ENCODE measurements around the gene PYM1.
"Not testable (repeated sequence)": the region's sequence is repeated elsewhere in the genome, so short reads cannot be mapped to it uniquely, and the experiment has no call there.

PYM1 gene

DNA sequence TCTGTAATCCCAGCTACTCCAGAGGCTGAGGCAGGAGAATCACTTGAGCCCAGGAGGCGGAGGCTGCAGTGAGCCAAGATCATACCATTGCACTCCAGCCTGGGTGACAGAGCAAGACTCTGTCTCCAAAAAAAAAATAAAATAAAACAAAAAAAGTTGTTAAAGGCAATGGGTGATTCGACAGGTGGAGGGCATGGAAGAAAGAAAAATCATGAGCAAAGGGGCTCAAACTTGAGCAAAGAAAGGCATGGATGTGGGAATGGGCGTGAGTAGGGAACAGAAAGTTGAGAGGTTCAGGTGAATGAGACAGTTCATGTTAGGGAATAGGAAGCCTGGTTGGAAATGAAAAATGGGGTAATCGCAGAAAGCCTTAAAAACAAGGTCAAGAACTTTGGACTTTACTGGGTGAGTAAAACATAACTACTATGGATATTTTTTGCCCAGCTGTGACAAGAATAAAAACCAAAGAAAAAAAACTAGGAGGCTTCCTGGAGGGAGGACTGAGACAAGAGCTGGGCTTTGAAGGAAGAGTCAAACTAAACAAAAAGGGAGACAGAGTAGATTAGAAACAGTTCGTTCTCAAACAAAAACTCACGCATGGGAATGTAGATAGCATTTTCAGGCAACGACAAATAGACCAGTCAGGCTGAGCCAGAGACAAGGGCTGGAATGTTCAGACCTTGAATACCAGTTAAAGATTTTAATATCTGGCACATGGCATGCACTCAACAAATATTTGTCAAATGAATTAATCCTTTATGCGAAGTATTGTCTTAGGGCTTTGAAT is 18.8 kb downstream of the PYM1 start:
- DNase-seq (ENCODE audit: low read depth) = no peak

DNA sequence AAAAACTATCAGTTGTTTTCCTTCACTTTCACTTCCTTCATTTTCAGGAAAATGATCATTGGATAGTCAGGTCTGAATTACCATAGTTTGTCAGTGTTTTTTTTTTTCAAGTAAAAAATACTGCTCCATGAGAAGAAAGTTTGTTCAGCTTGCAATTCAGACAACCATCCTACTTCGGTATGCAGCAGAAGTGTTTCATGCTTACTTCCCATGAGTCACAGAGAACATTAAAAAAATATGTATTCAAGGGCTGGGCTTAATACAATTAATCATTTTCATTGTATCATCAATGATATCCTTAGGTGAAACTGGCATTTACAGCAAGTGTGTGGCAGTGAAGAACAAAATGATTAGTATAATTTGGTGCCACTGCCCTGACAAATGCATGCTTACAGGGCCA is 21.6 kb downstream of the PYM1 start:
- no peak for DNase-seq (ENCODE audit: low read depth)

DNA sequence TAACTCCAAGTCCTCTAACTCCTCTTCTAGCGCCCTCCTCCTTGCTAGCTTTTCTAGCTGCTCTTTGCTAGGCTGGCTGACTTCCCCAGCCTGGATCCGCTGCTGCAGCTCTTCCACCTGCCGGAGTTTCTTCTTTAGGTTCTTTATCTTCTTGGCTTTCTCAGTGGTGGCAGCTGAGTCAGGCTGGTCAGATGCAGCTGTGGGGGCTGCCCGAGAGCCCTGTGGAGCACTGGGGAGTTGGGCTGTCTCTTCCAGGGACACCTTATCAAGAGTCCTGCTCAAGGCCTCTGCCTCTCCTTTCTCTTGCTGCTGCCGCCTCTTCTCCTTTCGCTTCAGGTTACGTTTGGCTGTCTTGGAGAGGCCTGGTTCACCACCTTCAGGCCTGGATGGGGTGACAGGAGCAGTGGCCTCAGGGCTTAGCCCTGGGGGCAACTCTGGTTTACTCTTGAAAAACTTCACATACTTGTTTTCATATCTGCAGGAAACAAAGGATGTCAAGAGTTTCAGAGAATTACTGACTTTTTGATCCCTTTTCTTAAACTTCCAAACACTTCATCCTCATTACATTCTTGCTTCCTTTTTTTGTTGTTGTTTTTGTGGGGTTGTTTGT is 25.7 kb downstream of the PYM1 start:
- no peak for DNase-seq (ENCODE audit: low read depth)

DNA sequence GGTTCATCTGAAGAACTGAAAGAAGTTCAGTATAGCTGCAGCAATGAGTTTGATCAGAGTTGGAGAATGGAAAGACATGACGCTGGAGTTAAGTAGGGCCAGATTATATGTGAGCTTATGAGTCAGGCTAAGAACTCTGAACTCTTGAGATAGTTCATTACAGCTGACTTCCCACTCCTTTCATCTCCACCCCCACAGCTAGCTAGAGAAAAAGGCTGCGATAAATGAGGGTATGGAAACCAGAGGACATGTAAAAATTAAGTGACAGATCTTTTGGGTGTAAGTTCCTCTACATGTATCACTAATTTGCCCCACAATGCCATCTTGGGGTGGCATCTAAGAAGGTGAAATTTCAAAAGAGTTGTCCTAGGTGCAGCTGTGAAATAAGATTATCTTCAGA is 28.6 kb downstream of the PYM1 start:
- DNase-seq (ENCODE audit: low read depth) = no peak

DNA sequence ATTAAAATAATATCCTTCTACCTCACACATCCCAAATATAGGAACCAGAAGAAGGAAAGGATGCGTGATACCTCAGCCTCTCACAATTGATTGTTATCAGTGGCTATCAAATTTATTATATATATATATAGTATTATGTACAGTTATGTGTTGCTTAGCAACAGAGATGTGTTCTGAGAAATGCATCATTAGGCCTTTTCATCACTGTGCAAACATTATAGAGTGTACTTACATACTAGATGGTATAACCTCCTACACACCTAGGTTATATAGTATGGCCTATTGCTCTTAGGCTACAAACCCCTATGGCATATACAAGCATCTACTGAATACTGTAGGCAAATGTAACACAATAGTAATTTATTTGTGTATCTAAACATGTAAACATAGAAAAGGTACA is 34.0 kb downstream of the PYM1 start:
- no peak for DNase-seq (ENCODE audit: low read depth)

DNA sequence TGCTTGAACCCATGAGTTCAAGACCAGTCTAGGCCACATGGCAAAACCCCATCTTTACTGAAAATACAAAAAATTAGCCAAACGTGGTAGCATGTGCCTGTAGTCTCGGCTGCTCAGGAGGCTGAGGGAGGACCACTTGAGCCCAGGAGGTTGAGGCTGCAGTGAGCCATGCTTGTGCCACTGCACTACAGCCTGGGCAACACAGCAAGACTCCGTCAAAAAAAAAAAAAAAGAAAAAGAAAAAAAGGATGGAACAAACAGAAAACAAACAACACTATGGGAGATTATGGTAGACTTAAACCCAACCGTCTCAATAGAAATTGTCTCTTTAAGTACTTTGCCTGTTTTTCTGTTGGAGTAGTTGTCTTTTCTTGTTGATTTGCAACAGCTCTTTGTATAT is 36.4 kb downstream of the PYM1 start:
- DNase-seq (ENCODE audit: low read depth) = no peak

DNA sequence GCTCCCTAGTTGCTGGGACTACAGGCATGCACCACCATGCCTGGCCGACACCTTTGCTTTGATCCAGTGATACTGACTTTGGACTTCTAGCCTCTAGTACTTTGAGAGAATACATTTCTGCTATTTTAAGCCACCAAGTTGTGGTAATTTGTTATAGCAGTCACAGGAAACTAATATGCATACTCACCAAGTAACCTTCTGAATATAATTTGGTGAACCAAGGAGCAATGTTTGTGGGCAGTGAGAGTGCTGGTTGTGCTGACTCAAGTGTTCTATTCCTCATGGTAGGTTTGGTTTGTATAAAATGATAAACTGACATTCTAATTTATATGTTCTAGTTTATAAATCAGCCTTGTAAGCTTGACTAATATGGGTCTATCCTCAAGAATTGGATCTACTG is 42.6 kb downstream of the PYM1 start:
- DNase-seq (ENCODE audit: low read depth) = no peak

DNA sequence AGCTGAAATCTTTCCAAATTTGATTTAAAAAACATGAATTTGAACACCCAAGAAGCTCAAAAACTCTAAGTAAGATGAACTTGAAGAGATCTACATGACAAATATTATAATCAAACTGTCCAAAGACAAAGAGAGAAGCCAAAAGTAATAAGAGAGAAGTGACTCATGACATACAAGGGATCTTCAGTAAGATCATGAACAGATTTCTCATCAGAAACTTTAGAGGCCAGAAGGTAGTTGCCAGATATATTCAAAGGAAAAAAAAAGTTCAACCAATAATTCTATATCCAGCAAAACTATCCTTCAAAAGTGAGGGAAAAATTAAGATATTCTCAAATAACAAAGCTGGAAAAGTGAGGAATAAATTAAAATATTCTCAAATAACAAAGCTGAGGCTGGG is 49.9 kb downstream of the PYM1 start:
- no peak for DNase-seq (ENCODE audit: low read depth)

DNA sequence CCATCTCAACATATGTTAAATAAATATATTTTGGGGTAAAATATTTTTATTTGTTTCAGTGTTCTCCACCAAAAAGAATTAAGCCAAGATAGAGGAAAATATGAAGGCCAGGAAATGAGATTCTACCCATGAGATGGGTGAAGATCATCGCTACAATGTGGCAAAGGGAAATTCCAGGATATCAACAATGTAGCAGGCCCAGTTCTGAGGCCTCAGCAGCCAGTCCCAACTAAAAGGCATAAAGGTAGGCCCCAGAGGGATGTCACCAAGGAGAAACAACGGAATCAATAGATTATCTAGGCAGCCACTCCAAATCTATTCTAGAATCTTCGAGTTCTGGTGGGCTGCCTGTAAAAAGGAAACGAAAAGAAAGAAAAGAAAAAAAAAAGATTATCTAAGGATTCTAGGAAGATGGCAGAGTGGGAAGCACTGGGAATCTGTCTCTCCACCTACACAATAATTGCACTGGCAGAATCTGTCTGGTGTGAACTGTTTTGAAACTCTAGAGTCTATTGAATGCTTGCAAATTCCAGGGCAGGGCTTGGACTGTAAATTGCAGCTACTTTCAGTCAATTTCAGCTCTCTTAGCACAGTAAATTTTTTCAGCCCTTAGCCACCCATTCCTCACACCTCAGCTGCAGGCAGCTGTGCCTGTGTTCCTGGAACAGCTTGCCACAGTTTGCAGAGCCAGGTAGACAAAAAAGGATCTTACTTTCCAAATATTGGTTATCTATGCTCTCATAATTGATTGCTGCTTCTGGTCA is 51.8 kb downstream of the PYM1 start:
- no peak for DNase-seq (ENCODE audit: low read depth)

DNA sequence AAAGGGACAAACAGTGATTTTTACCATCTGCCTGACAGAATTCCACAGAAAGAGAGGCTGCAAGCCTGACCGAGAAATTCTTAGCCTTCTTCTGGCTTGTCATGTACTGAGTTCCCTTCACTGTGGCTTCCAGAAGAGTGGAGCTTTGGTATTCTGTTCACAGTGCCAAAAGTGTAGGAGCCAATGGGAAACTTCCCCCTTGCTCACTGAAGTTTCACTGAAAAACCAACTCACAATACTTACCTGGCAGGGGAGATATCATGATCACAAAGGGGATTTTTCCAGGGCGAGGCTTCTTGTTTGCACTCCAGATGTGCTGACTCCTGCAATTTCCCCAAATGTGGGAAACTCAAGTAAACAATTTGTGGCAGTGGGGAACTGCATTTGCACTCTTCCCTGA is 53.3 kb downstream of the PYM1 start:
- no peak for DNase-seq (ENCODE audit: low read depth)

DNA sequence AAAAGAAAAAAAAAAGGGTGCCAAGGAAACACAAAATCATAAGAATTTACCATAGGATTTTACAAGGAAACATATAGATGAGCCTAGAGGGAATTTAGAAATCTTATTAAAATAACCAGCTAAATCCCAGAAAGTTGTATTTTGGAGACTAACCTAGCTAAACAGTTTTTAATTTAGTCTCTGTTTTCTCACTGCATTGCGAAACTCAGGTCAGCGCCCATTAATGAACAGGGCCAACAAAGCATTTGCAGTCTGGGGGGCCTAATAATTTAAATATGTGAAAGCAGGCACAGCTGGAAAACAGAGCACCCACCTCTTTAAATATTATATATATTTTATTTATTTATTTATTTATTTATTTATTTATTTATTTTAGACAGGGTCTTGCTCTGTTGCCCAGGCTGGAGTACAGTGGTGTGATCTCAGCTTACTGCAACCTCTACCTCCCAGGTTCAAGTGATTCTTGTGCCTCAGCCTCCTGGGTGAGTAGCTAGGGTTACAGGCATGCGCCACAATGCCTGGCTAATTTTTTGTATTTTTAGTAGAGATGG is 61.2 kb downstream of the PYM1 start:
- not testable (repeated sequence) for DNase-seq (ENCODE audit: low read depth)

DNA sequence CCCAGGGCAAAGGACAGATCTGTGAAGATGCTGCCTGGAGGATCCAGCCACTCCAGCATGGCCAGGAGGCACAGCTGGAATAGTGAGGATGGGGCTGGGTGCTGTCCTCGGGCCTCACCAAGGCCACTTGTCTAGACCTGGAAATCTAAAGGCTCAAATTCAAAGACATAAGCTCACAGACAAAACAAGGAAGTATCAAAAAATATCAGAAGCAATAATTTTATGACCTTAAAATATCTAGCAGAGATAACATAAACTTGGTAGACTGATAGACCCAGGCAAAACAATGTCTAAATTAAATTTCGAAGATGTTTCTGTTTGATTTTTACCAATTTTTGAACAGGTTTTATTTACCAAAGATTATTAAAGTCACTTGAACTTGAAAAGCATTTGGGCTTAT is 62.4 kb downstream of the PYM1 start:
- no peak for DNase-seq (ENCODE audit: low read depth)

DNA sequence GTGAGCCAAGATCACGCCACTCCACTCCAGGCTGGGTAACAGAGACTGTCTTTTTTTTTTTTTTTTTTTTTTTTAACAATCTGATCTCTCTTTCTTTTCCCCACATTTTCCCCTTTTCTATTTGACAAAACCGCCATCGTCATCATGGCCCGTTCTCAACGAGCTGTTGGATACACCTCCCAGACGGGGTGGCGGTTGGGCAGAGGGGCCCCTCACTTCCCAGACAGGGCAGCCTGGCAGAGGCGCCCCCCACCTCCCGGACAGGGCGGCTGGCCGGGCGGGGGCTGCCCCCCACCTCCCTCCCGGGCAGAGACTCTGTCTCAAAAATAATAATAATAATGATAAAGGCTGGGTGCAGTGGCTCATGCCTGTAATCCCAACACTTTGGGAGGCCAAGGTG is 64.8 kb downstream of the PYM1 start:
- DNase-seq (ENCODE audit: low read depth) = not testable (repeated sequence)

DNA sequence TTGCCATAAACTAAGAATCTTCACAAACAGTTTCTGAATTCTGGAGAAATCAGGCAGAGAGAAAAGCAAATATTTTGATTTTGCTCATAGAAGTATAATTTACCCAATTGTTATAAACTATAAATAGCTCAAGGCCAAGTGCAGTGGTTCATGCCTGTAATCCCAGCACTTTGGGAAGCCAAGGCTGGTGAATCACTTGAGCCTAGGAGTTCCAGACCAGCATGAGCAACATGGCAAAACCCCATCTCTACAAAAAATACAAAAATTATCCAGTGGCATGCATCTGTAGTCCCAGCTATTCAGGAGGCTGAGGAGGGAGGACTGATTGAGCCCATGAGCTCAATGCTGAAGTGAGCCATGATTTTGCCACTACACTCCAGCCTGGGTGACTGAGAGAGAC is 65.4 kb downstream of the PYM1 start:
- no peak for DNase-seq (ENCODE audit: low read depth)

DNA sequence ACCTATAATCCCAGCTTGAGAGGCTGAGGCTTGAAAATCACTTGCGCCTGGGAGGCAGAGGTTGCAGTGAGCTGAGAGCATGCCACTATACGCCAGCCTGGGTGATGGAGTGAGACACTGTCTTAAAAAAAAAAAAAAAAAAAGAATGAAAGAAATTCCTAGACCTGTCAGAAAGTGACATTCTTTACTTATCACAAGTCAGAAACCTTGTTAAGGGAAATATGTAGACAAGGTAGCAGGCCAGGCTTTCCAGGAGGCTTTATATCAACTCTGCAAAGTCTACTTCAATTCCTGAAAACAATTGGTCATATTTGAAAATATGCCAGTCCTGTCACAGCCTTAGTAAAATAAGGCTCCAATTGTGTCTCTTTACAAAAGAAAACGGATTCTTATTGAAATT is 65.8 kb downstream of the PYM1 start:
- no peak for DNase-seq (ENCODE audit: low read depth)

DNA sequence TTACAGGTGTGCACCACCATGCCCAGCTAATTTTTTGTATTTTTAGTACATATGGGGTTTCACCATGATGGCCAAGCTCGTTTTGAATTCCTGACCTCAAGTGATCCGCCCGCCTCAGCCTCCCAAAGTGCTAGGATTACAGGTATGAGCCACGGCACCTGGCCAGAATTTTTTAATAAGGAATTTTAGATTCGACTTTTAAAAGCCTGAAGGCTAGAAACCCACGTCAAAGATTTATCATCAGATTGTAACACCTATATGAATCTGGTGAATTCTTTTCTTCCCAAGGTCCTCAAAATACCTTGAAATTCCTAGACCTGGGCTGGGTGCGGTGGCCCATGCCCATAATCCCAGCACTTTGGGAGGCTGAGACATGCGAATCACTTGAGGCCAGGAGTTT is 66.3 kb downstream of the PYM1 start:
- DNase-seq (ENCODE audit: low read depth) = no peak

DNA sequence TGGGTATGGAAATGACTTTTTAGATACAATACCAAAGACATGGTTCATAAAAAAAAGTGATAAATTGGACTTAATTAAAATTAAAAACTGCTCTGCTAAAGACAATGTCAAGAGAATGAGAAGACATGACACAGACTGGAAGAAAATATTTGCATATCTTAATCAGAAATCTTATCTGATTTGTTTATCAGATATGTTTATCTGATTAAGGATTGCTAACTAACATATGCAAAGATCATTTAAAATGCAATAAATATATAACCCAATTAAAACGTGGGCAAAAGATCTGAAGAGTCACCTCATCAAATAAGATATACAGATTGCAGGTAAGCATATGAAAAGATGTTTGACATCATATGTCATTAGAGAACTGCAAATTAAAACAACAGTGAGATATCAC is 75.0 kb downstream of the PYM1 start:
- DNase-seq (ENCODE audit: low read depth) = no peak

All from stimulated activated CD8-positive, alpha-beta memory T cell treated with anti-CD3 and anti-CD28 coated beads, Interleukin-12 subunit alpha, Interleukin-12 subunit beta, amount 100 ng/mL, for 1 hour (primary cell).